ENCODE results near the gene GNAQ. TPM values are rescaled to one million over a fixed set of nuclear protein-coding genes. Genes with fewer than 3 reads are reported as not detected.

The GNAQ gene
- total RNA-seq, 2 experiments from 2014 or later = 17.8 to 18.1 TPM

GRCh38 chr9:77892955-77893514 is 138.6 kb downstream of the GNAQ start:
- intact Hi-C loops (cut with micrococcal nuclease) = no loop called here
- Mint-ChIP-seq H3K9me3 (no peaks in the 10 kb centered on the region), H3K27ac (no peak overlapping the region), H3K36me3 (ENCODE audit: low read depth) (peaks cover 5% of the 10 kb centered on the region), H3K4me3 (no peak overlapping the region), H3K4me1 (ENCODE audit: low read depth) (peaks cover 18% of the 10 kb centered on the region), H3K27me3 (no peaks in the 10 kb centered on the region)
- ChIA-PET POLR2A (interaction anchor here (0.9 kb wide), 1 partner anchor 138 kb away, joined by 3 read pairs; no protein-coding TSS in a partner anchor), CTCF (interaction anchor here (0.6 to 5.5 kb wide), 6 partner anchors 8 to 142 kb away, joined by 3 to 20 read pairs (median 4); no protein-coding TSS in a partner anchor)
- no peak for DNase-seq
- no peak for TF ChIP-seq CTCF (IDR thresholded peaks at IDR 0.05)
- ATAC-seq = no peak

GRCh38 chr9:77892171-77892570 is 139.4 kb downstream of the GNAQ start:
- peaks cover 5% of the 10 kb centered on the region for H3K36me3 Mint-ChIP-seq (ENCODE audit: low read depth)
- POLR2A ChIA-PET = no interaction called here
- intact Hi-C loops (cut with micrococcal nuclease) = no loop called here
- H3K27me3 Mint-ChIP-seq = no peaks in the 10 kb centered on the region
- H3K27ac Mint-ChIP-seq = peak overlapping the region; percentile 23
- no peak for TF ChIP-seq CTCF (IDR thresholded peaks at IDR 0.05)
- ATAC-seq (peak; percentile 84), DNase-seq (peak; percentile 22)
- CTCF ChIA-PET = interaction anchor here (0.7 to 2.4 kb wide), 3 partner anchors 11 to 23 kb away, joined by 3 to 10 read pairs (median 3); no protein-coding TSS in a partner anchor
- H3K9me3 Mint-ChIP-seq = no peaks in the 10 kb centered on the region
- H3K4me1 Mint-ChIP-seq (ENCODE audit: low read depth) = peaks cover 18% of the 10 kb centered on the region
- no peak overlapping the region for H3K4me3 Mint-ChIP-seq

GRCh38 chr9:77891128-77891800 is 140.3 kb downstream of the GNAQ start:
- H3K27me3 Mint-ChIP-seq = no peaks in the 10 kb centered on the region
- H3K9me3 Mint-ChIP-seq = no peaks in the 10 kb centered on the region
- ChIA-PET CTCF (interaction anchor here (2.4 kb wide), 1 partner anchor 12 kb away, joined by 10 read pairs; no protein-coding TSS in a partner anchor), POLR2A (no interaction called here)
- ATAC-seq = no peak
- DNase-seq = no peak
- intact Hi-C loops (cut with micrococcal nuclease) = no loop called here
- H3K4me3 Mint-ChIP-seq = no peak overlapping the region
- peaks cover 5% of the 10 kb centered on the region for H3K36me3 Mint-ChIP-seq (ENCODE audit: low read depth)
- peaks cover 18% of the 10 kb centered on the region for H3K4me1 Mint-ChIP-seq (ENCODE audit: low read depth)
- TF ChIP-seq CTCF (IDR thresholded peaks at IDR 0.05) = no peak
- no peak overlapping the region for H3K27ac Mint-ChIP-seq

GRCh38 chr9:77887662-77888061 is 143.9 kb downstream of the GNAQ start:
- ChIA-PET POLR2A (no interaction called here), CTCF (no interaction called here)
- ATAC-seq (no peak), DNase-seq (no peak)
- no peak overlapping the region for H3K27ac Mint-ChIP-seq
- H3K36me3 Mint-ChIP-seq (ENCODE audit: low read depth) = peaks cover 5% of the 10 kb centered on the region
- H3K27me3 Mint-ChIP-seq = no peaks in the 10 kb centered on the region
- intact Hi-C loops (cut with micrococcal nuclease) = no loop called here
- H3K4me1 Mint-ChIP-seq (ENCODE audit: low read depth) = peaks cover 34% of the 10 kb centered on the region
- no peak overlapping the region for H3K4me3 Mint-ChIP-seq
- TF ChIP-seq CTCF (IDR thresholded peaks at IDR 0.05) = no peak
- H3K9me3 Mint-ChIP-seq = no peaks in the 10 kb centered on the region

- Mint-ChIP-seq H3K9me3 (no peaks in the 10 kb centered on the region), H3K36me3 (ENCODE audit: low read depth) (peaks cover 3% of the 10 kb centered on the region), H3K4me1 (ENCODE audit: low read depth) (peaks cover 19% of the 10 kb centered on the region), H3K4me3 (no peak overlapping the region), H3K27me3 (no peaks in the 10 kb centered on the region), H3K27ac (no peak overlapping the region)
- ATAC-seq (no peak), DNase-seq (no peak)
- intact Hi-C loops (cut with micrococcal nuclease) = no loop called here
- CTCF ChIA-PET = interaction anchor here (1.0 to 3.0 kb wide), 4 partner anchors 8 to 30 kb away, joined by 3 to 10 read pairs (median 4); no protein-coding TSS in a partner anchor
- TF ChIP-seq CTCF (IDR thresholded peaks at IDR 0.05) = no peak
- POLR2A ChIA-PET = interaction anchor here (1.0 kb wide), 1 partner anchor 188 kb away, joined by 3 read pairs; no protein-coding TSS in a partner anchor
Measured at GRCh38 chr9:77885104-77885672, 146.4 kb downstream of the GNAQ start.

All from activated CD8-positive, alpha-beta T cell treated with anti-CD3 and anti-CD28 coated beads for 36 hours (primary cell).